NCI-H1105 treated with DMSO at 0.1 percent for 48 hours (cell line): ENCODE measurements around the gene GGT6.

ENCODE experiments used
- DNase-seq: peaks from one replicate; lab custom pipeline; 2025; lab: John Stamatoyannopoulos, UW

The GGT6 gene

DNA sequence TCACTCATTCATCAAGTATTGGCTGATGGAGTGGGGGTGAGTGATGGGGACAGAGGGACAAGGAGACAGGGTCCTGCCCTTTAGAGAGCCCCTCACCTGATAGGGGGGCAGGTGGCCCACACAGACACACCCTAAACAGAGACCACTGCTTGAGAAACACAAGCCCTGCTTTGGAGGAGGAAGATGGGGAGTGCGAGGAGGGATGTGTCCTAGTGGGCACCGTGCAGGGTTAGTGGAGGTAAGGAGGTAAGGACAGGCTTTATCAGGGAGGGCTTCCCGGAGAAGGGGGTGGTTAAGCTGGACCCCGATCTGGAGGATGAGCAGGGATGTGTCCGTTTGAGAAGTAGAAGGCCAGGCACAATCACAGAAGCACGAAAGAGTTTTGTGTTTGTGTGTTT is 15.8 kb upstream of the GGT6 start:
- DNase-seq: no peak

DNA sequence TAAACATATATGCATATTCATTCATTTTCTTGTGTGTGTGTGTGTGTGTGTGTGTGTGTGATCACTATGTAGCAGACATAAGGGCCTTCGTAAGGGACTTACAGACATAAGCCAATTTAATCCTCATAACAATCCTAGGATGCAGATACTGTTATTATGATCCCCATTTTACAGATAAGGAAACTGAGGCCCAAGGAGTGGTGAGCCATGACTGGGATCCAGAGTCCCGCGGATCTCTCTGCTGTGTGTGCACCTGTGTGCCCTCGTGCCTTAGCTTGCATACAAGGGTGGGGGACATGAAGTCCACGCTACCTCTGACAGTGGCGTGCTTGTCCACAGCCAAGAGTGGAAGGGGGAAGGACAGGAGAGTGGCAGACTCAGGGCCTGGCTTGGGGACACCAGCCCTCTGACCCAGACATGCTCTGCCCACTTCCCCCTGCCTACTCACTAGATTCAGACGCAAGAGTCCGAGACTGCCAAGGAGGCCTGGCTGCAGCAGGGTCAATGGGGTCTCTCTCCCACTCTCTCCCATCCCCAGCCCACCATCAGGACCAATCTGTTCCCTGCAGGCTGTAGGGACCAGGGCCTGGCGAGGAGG is 14.2 kb upstream of the GGT6 start:
- no peak for DNase-seq

DNA sequence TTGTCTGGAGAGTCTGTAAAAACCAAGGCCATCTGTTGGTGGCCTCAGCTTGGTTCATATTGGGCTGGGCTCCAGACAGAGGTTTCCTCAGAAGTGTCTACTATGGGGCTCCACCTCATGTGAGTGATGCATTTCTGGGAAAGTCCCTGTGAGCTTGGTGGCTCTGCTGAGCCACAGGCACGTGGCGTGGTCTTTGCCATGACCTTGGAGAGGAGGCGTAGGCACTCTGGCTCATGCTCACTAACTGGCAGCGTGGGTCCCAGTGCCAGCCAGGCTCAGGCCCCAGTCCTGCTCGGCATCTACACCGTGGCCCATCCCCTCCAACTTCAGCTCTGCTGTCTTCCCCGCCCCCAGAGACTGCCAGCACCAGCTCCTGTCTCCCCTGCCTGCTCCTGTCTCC is 13.3 kb upstream of the GGT6 start:
- no peak for DNase-seq

DNA sequence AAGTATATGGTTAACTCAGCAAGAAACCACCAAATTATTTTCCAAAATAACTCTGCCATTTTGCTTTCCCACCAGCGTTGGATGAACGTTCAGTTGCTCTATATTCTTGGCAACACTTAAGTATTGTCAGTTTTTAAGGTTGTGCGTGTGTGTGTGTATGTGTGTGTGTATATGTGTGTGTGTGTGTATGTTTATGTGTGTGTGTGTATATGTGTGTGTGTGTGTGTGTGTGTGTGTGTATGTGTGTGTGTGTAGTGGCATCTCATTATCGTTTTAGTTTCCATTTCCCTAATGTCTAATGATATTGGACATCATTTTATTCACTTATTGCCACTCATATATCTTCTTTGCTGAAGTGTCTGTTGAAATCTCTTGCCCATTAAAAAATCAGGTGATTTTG is 12.7 kb upstream of the GGT6 start:
- no peak for DNase-seq

DNA sequence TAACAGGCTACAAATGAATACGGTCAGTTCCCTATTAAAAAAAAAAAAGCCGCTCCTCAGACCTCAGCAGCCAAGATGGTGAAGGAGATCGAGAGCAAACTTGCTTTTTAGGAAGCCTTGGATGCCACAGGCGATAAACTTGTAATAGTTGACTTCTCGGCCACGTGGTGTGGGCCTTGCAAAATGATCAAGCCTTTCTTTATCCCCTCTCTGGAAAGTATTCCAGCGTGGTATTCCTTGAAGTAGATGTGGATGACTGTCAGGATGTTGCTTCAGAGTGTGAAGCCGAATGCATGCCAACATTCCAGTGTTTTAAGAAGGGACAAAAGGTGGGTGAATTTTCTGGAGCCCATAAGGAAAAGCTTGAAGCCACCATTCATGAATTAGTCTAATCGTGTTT is 11.8 kb upstream of the GGT6 start:
- no peak for DNase-seq

DNA sequence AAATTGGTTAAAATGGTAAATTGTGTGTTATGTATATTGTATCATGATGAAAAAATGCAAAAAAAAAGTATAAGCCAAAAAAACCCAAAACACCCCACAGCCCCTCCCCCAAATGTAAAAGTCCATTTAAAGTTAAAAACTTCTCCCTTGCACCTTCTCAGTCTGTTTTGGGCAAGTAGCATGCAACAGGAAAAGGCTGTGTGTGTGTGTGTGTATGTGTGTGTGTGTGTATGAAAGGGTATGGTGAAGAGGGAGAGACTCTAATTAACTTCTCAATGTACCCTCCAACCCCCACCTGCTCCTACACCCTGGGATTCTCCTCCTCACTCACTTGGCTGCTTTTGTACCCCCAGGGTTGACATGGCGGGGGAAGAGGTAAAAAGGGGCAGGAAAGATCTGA is 9.2 kb upstream of the GGT6 start:
- no peak for DNase-seq

DNA sequence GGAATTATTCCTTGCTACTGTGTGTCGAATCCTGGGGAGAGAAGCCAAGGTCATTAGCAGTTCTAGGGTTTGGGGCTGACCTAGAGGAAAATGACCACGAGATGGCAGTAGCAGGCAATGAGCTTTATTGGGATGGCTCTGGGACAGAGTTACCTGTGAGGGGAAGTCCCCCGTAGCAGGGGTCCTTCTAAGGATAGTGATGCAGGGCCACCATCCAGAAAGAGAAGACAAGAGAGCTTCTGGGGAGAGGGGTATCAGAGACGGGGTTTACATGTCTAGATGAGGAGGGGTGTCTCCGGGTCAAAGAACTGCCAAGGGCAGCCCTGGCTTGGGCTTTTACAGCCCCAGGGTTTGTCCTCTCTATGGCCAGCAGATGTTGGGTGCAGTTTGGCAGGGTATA is 6.4 kb upstream of the GGT6 start:
- DNase-seq: peak; percentile 78

DNA sequence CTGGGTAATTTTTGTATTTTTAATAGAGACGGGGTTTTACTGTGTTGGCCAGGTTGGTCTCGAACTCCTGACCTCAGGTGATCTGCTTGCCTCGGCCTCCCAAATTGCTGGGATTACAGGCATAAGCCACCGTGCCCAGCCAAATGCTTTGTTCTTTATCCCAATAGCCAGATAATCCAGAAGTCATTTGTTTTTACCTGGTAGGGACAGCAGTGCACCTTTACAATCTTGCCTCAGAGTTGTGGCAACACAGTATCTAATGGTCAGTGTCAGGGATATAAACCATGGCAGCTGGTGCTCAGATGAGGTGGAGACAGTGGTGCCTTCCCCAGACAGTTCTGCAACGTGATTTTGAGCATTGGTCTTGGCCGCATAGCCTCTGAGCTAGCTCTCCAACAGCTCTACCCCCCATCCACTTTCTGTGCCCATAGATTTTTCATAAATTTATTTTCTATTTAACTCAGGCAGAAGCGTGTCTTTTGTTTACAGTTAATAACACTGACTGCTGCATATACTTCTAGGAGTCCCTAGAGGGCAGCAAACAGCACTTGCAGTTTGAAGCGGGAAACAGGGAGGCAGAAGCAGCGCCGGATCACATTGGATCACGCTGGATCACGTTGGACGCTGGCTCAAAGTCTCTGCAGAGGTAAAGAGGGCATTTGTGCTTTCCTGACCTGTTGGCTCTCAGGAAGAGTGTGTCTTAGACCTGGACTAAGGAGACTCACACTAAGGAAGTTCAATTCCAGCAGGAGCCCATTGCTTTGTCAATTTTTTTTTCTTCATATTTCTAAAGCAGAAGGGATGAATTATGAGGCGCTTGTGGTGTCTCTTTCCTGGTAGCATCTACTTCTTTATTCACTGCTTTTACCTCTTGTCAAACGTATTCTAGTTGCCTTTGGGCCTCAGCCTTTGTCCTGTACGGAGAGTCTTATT is 5.1 kb upstream of the GGT6 start:
- peak; percentile 92 for DNase-seq

DNA sequence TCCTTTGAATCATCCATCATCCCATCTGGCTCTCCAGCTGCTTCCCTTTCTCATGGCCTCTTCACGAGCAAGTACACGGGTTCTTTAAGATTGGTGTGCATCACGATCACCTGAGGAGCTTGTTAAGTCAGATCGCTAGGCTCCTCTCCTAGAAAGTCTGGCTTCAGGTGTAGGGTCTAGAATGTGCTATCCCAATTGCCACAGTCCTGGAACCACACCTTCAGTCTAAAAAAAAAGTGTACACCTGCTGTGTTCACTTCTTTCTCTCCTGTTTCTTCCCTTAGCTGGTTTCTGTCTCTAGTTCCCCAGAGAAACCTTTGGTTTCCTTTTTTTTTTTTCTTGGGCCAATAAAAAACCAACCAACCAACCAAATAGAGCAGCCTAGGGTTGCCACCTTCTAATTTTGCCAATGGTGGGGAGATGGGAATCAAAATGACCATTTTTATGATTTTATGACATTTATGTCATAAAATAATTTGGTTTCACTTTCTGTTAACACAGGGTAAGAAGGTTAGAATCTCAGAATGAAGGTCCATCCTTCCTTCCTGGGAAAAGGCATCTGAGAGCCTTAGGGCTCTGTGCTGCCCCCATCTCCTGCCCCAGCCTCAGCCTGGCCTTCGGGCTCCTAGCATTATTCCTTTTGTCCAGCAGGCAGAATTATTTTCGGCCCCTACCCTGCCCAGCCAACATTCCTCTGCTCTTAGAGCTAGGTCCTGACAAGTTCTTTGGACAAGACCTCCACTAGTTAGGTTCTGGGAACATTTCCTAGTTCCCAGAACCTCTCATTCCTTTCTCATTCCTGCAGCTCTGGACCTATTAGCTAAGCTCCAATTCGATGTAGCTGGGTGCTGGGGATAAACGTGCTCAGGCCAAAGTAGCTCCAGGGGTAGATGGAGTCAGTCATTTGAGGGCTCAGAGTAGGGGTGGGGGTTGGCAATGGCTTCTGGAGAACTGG is 1.9 kb upstream of the GGT6 start:
- DNase-seq: no peak

DNA sequence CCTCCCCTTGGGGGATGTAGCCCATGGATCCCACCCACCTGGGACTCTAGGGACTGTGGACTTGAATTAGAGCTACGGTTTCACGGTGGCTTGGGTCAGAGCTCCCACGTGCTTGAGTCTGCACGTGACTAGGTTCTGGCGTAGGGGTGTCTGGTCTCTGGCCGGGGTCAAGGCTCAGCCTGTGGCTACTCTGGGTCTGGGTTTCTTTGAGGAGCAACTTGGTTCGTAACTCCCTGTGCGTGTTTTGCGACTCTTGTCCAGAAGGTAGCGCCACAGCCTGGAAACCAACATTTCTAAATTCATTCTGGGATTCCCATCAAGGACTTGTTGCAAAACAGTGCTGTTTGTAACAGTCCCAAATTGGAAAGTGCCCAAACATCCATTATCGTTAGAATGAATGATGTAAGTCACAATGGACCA is 470 bp upstream of the GGT6 start:
- DNase-seq: no peak

DNA sequence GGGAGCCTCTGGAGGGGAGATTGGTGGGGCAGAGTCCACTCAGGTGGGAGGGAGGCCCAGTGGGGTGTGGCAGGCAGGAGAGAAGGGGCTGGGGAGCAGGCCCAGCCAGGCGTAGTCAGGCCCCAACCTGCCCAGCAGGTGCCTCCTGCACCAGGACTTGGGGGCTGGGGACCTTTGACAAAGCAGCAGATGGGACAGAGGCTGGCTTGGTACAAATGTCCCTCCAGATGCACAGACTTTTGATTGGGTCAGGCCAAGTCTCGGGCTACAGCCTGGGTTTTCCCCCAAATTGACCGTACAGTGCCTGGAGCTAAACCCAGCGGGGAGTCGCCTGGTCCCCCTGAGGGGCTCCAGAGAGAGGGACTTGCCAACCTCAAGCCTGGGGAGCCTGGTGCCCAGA is 411 bp downstream of the GGT6 start:
- peak; percentile 82 for DNase-seq

DNA sequence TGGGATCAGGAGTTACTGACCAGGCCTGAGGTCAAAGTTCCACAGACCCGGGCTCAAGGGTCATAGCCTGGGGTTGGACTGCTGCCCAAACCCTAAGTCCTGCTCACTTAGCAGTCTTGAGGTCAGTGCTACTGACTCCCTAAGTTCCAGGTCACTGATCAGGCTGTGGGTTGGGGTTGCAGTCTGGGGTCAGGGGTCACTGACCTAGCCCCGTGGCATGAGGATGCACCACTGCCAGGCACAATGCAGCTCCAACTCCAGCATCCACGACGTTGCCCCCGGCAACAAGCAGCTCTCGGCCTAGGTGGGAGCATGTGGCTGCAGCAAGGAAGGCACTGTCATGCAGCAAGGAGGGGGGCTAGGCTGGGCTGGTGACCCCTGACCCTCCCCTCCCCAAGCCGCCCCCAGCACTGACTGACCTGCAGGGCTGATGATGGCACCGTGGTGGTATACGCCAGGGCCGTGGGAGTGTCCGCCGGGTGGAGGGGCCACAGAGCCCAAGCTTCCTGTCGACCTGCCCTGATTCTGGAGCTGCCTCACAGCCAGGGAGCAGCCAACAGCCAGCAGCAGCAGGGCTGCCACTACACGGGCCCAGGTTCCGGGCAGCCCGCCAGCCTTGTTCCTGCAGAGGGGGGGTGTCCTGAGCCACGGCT is 1.1 kb downstream of the GGT6 start:
- peak; percentile 41 for DNase-seq

DNA sequence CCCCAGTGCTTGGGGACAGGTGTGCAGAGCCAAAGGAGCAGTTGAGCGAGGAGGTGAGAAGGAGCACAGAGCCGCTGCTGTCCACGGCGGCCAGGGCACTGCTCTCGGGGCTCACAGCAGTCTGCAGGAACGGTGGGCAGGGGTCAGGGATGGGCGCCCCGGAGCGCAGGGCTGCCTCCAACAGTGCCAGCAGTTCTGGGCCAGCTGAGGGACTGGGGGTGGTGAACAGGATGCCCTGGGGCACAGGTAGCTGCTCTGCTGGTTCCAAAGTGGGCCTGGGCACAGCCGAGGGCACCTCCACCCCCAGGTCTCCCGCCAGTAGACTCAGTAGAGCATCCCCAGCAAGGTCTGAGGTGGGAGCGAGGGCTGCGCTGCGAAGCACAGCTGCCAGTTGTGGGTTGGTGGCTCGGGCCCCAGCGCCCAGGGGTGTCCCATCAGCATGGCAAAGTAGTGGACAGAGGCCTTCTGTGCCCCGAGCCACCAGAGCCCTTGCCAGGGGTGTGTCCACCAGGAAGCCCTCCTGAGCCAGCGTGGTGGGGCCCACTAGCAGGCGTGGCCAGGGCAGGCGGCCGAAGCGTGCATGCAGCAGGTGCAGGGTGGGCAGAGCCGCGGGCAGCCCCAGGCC is 1.9 kb downstream of the GGT6 start:
- no peak for DNase-seq

DNA sequence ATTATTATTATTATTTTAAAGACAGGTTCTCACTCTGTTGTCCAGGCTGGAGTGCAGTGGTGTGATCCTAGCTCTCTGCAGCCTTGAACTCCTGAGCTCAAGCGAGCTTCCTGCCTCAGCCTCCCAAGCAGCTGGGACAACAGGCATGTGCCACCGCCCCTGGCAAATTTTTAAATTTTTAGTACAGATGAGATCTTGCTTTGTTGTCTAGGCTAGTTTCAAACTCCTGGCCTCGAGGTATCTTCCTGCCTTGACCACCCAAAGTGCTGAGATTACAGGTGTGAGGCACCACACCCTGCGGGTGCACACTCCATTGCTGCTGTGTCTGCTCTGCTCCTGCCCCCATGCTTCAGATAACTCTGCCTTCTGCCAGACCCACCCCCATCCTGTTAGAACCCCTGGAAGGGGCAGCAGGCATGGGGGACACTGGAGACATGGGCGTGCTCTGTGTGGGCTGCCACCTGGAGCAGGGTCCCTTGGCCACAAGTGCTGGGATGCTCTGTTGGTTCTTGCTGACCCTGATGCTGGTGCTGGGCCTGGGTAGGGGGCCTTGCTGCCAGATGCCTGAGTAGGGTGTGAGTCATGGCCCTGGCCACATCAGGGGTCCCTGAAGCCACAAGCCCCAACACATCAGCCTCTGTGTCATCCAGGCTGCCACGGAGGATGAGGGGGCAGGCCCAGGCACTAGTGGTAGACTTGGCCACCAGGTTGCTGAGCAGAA is 2.6 kb downstream of the GGT6 start:
- DNase-seq: no peak

DNA sequence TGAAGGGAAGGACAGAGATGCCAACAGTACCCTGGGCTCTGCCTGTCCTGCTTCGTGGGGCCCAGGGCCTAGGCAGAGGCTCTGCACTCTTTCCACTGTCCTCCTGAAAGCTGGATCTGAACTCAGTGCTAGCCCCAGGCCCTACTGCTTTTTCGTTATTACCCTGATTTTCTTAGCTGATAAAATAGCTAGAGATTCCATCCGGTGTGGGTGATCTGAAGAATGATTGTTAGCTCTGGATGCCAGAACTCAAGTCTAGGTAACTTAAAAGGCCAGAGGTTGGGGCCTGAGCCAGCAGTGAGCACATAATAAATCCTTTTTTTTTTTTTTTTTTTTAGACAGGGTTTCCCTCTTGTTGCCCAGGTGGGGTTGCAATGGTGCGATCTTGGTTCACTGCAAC is 3.4 kb downstream of the GGT6 start:
- no peak for DNase-seq

DNA sequence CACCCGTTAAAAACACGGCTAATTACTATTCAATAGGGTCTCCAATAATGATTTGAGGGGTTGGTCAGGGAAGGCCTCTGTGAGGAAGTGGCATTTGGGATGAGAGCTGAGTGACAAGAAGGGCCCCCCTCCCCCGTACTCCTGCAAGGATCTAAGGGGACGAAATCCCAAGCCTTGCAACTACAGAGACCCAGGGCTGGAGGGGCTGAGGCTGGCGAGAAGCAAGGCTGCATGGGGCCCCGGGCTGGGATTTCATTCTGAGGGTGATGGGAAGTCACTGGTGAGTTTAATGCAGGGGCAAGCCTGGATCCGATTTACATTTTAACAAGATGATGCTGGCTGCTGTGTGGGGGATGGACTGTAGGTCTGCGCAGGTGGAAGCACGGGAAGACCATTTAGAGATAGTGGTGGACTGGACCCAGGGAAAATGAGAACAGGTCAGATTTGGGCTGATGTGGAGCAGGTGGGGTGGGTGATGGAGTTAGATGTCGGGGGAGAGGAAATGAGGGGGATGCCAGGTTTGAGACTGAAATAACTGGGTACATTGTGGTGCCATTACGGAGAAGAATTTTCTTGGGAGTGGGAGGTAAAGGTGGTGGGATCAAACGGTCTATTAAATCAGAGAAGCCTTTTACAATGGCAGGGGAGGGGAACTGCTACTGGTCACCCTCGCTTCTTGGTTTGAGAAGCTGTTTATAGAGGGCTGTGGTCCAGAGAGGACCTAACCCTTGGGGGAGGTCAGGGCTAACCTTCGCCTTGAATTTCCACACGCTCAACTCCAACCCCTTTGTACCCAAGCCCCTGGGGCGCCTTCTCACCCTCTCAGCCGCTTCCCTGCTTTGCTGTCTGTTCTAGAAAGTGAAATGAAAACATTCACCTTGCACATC is 4.3 kb downstream of the GGT6 start:
- peak; percentile 44 for DNase-seq

DNA sequence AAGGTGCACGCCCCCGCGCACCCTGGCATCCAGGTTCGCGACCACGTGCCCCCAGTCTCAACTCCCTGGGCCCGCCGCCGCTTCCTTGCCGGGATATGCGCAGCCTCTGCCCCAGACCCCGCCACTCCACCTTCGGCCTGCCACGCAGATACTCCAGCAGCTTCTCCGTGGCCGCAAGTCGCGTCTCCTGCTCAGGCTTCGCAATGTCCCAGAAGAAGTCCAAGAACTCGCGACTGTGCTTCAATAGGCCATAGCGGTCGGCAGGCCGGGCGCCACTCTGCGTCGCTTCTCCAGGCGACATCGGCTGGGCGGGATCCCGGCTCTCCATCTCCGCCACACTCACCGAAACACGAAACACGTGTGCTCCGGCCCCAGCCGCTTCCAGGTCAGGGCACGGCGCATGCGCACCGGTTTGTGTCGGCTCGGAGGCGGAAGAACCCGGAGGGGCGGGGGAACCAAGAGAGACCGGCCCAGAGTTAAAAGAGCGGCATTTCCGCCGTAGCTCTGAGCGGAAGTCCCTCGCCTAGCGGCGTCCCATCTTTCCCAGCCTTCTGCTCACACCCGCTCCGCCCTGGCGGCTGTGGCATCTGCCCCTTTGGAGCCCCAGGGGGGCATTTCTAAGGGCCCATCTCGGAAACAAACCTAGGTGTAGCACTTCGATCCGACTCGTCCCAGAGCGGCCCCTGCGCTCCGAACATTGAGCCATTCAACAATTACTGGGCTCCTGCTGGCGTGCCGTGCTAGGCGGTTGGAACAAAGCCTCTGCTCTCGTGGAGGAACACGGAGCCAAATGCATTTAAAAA is 5.2 kb downstream of the GGT6 start, which contains the start of gene MYBBP1A:
MYBBP1A (minus strand) TSS at position 388 of the 803 bp plus-strand sequence; CDS start at position 328, 60 bp downstream.
- DNase-seq: peak; percentile 98

DNA sequence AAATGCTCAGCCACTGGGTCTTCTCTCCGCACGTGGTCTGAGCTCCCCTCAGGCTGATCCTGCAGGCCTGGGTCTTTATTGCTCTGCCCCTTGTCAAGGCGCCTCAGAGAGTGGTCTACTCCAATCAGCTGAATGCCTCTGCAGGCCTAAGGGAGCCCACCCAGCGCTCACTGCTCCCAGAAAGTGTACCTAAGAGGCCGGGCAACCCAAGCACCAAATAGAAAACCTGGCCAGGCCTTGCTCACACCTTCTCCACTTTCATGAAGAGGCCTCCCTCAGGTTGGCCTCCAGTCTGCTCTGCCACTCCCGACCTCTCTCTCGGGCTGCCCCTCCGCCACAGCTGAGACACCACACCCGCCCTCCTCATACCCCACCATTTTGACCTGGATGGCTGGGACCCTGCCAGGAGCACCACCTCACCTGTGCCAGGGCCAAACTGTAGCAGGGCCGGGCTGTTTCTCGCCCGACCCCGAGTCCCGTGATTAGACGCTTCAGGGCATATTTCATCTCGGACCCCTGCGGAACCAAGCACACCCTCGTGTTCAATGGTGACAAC is 5.9 kb downstream of the GGT6 start:
- no peak for DNase-seq
